ENCODE measurements around the gene CADPS. TPM values are rescaled to one million over a fixed set of nuclear protein-coding genes. Genes with fewer than 3 reads are reported as not detected.
"Not testable (repeated sequence)": the region's sequence is repeated elsewhere in the genome, so short reads cannot be mapped to it uniquely, and the experiment has no call there.

Gene CADPS
- total RNA-seq, 1 experiment from 2014 or later = 0.48 TPM

DNA sequence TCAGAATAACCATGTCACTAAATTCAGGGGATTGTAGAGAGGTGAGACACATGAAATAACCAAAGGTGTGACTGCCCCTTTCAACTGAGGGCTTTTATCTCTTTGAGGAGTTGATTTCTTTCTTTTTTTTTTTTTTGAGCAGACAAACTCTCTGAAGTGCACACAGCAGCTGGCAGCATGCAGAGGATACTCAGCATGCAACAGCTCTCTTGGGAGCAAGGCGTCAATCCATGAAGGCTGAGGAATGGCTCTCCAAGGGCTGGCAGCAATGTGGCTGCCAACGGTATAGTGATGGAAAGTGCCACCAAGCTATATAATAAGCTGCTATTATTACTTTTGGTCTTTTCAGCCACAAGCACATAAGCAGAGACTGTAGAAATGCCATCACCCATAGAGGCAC, 275.2 kb downstream of the CADPS start:
- DNase-seq (ENCODE audit: low read depth) = no peak

DNA sequence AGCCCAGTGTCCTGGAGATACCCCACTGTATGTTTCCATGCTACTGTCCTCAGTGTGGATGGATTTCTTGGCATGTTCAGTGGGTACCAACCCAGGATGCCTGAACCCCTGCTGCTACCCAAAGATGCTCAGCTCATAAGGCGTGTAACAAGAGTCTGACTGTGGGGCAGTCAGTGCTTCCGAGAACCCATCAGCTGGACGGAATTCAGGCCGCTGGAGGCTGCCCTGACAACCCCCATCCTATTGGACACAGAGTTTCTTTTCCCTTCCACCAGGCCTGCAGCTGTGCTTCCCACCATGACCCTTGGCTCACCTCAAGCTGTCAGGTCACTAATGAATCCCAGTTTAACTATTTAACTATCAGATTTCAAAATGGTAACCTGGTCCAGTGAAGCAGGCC, 277.7 kb downstream of the CADPS start:
- DNase-seq (ENCODE audit: low read depth) = peak; percentile 67

- no peak for DNase-seq (ENCODE audit: low read depth)
Measured at GRCh38 chr3:62592408-62592807, 282.8 kb downstream of the CADPS start.

GRCh38 chr3:62589078-62589477, 286.1 kb downstream of the CADPS start:
- peak; percentile 69 for DNase-seq (ENCODE audit: low read depth)

DNA sequence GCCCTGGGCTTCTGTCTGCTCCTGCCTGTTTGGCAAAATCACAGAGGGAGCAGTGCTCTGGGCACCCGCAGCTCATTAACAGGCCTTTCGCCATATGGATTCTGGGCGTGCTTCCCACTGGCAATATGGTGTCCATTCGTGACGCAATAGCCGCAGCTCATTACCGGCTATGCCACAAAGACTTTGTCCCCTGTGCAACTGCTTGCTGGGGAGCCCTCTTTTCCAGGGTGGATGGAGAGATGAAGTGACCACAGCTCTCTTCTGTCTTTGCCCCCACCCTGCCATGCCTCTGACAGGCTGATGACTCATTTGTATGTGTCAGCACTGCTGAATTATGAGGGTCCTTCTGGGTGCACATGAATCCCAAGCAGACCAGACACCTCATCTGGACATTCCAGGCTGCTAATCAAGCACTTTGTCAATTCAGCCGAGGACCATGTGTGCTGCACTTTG, 287.6 kb downstream of the CADPS start:
- peak; percentile 100 for DNase-seq (ENCODE audit: low read depth)

DNA sequence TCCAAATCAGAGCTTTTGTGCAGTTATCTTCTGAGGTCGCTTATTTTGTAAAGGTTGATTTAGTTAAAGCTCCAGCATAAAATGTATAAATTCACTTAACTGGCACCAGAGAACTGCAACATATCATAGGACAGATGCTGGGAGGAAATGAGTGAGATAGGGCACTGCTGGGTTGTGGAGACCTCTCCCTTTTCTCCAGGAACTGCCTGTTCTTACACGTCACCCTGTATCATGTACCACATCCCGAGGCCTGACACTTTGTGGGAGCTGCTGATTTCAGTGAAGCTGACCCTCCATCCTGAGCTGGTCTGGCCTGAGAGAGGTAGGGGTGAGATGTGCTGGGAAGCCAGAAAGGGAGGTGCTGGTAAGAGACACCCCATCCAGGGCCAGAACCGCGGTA, 288.0 kb downstream of the CADPS start:
- DNase-seq (ENCODE audit: low read depth) = no peak

DNA sequence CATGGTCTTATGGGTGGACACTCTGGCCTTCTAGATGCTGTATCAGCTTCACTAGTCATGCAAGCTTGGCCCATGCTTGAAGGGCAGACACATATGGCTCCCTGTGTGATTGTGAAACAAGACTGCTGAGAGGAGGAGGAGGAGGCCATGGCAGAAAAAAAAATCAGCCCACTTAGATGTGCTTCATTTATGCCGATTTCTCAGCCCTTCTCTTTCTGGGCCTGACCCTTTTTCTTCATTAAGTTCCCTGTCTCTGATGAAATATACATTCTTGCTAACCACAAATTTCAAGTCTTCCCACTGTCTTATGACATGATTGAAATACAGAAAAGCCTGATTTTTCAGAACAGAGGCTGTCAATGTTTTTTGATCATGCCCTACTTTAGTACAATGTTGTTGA, 288.9 kb downstream of the CADPS start:
- DNase-seq (ENCODE audit: low read depth) = peak; percentile 70

DNA sequence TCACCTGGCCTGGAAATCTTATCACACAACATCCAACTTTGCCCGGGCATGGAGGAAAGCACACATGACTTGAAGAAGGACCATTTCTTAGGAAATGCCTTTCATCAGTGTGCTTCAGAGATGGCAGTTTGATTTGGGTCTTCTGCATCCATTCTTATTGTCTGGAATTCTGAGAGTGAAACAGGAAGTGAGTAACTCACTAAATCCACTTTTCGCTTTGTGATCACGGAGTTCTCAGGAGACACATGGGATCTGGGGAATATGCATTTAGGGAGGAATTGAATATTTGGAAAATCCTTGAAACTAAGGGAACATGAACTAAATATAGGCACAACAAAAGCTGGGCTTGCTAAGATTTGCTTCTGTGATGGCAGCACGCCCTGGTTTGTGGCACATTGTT, 289.4 kb downstream of the CADPS start:
- peak; percentile 46 for DNase-seq (ENCODE audit: low read depth)

DNA sequence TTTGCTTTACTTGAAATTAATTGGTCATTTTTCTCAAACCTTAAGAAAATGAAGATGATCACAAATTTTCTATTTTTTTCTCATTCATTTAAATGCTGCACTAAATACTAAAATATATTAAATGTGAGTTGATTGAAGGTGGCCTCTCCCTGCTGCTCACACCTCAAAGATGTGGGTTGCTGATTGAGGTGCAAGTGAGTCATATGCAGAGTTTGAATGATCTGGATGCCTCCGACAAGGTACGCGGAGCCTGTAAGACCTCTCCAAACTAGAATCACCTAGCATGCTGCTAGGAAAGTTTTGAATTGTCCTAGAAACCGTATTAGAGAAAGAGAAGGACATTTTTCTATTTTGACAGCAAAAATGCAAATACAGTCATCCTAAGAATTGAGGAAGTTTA, 290.6 kb downstream of the CADPS start:
- DNase-seq (ENCODE audit: low read depth) = no peak

- DNase-seq (ENCODE audit: low read depth) = no peak
Measured at GRCh38 chr3:62582495-62583172, 292.6 kb downstream of the CADPS start.

GRCh38 chr3:62580485-62580884, 294.7 kb downstream of the CADPS start:
- DNase-seq (ENCODE audit: low read depth) = not testable (repeated sequence)

GRCh38 chr3:62577153-62577552, 298.1 kb downstream of the CADPS start:
- DNase-seq (ENCODE audit: low read depth) = no peak

DNA sequence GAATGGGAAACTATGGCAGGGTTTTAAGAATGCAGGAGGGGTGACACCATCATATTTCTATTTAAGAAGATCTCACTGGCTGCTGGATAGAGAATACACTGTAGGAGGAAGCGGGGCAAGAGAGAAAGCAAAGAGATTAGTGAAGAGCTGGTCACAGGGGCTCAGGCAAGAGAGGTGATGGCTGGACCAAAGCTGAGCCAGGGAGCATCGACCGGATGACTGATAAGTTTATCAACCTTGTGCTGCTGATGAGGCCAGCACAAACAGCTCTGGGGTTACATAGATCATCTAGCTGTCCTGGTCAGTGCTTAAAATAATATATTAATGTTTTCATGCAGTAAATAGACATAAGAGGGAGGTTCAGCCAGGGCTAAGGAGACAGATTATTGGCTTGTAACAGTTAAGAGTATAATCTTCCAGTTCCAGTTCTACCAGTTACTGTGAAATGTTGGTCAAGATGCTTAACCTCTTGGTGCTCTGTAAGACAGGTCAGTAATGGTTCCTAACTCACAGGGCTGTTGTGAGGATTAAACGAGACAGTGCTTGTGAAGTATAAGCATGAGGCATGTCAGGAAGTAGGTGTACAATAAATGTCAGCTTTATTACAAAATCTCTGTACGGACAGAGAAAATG, 300.8 kb downstream of the CADPS start:
- DNase-seq (ENCODE audit: low read depth) = no peak

DNA sequence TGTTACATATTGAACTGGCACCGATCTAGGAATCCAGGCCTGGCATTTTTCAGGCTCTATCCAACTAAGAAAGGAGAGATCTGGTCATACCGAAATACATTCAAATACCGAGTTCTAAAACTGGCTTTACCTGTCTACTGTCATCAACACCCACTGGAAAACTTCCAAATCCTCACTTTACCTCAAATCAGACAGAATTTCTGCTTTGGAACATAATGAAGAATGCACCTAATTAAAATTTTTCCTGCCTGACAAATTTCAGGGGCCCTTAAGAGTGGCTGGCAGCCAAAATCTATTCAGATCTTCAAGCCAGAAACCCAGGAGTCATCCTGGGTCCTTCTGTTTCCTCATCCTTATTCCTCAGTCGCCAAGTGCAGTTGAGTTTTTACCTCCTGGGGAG, 303.3 kb downstream of the CADPS start:
- no peak for DNase-seq (ENCODE audit: low read depth)

DNA sequence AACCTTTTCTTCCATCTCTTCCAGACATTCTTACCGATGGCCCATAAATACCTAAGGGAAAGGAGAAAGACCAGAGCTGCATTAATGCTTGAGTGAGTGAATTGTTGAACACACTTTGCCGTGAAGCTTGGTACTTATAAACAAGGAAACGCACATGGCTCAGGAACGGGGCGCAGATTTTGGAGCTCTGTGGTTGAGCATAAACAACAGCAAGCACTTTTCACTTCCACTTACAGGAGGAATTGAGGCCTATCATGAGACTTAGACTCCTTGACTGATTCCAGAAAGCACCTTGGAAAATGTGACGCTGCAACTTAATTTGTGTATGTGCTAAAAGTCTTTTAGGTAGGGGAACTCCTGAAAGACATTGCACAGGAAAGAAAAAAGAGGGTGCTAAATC, 304.3 kb downstream of the CADPS start:
- no peak for DNase-seq (ENCODE audit: low read depth)

GRCh38 chr3:62569609-62570008, 305.6 kb downstream of the CADPS start:
- no peak for DNase-seq (ENCODE audit: low read depth)

- DNase-seq (ENCODE audit: low read depth) = peak; percentile 85
Measured at GRCh38 chr3:62567097-62568021, 307.9 kb downstream of the CADPS start.

DNA sequence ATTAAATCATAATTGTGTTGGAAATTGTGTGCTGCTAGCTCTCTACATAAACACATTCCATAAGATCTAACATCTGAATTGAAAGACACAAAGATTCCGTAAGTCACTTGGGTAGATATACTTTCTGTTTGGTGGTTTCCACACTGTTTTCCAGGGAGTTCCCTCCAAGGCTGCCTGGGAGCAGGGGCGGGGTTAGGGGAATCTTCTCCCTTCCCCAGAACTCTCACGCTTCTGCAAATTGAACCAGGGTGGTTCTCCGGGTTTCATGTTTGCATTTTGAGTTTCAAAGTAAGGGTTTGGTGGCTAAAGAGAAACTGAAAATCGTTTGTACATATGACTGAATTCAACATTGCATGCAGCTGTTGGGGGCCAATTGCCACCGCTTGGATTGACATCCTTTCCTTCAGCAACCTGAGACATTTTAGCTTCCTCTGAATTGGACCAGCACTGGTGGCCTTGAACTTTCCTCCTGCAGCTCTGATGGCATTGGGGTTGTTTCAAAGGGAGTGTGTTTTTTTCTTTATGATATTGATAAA, 309.1 kb downstream of the CADPS start:
- peak; percentile 53 for DNase-seq (ENCODE audit: low read depth)

DNA sequence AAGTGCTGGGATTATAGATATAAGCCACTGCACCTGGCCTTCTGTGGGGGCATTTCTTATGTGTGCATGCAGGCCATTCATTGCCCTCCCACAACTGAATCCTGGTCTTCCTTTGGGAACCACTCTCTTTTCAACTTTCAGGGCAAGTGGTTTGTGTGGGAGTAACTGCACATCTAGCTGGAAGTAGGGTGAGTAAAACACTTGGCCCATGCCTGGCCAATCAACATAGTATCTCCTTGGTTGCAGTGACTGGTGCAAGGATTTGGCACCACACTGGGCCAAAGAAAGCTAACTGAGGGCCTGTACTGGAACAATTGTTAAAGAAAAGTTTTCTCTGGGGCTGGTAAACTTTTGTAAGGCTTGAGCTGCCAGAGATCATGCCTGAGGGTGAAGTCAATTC, 312.6 kb downstream of the CADPS start:
- DNase-seq (ENCODE audit: low read depth) = peak; percentile 86

- peak; percentile 87 for DNase-seq (ENCODE audit: low read depth)
Measured at GRCh38 chr3:62562017-62562416, 313.2 kb downstream of the CADPS start.

GRCh38 chr3:62559831-62560445, 315.3 kb downstream of the CADPS start:
- peak; percentile 61 for DNase-seq (ENCODE audit: low read depth)
